IPS DF 19.7 (cell line): ENCODE results near the gene INSR.
"Not testable (repeated sequence)": the region's sequence is repeated elsewhere in the genome, so short reads cannot be mapped to it uniquely, and the experiment has no call there.

ENCODE experiments used
- DNase-seq: peaks from one replicate; pipeline ENCODE4 v3.0.0-alpha.2; 2013; ENCODE audit warnings: low read depth, low spot score

INSR gene

GRCh38 chr19:7195046-7195445 is 99.2 kb downstream of the INSR start:
- DNase-seq, result no peak

DNA sequence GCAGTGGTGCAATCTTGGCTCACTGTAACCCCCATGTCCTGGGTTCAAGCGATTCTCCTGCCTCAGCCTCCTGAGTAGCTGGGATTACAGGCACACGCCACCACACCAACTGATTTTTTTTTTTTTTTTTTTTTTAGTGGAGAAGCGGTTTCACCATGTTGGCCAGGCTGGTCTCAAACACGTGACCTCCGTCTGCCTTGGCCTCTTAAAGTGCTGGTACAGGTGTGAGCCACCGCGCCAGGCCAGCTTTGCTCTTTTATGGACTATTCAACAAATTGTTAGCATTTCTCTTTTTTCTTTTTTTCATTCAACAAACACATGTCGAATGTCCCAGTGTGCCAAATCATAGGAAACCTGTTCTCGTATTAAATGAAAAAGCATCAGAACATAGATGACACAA is 99.6 kb downstream of the INSR start:
- no peak for DNase-seq

DNA sequence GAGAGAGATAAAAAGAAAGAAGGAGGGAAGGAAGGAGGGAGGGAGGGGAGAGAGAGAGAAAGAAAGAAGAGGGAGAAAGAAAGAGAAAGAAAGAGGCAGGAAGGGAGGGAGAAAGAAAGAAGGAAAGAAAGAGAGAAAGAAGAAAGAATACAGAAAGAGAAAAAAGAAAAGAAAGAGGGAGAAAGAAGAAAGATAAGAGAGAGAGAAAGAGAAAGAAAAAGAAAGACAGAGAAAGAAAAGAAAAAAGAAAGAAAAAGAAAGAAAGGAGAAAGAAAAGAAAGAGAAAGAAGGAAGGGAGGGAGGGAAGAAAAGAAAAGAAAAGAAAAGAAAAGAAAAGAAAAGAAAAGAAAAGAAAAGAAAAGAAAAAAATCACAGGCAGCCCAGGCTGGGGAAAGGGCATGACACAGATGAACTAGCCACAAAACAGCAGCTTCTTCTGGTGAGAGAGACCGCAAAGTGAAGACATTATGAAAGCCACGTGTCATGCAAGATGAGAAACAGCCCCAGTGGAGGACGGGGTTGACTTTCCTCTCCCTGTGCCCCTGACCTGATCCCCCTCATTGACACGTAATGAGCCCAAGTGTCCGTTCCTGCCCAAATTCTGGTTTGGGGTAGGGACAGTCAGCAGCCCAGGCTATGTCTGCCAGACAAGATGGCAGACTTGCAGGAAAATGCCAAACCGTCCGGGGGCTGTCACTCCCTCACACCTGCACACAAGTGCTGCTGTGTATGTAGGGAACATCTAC is 102.1 kb downstream of the INSR start:
- no peak for DNase-seq

- DNase-seq, result no peak
Measured at GRCh38 chr19:7188698-7189629, 105.2 kb downstream of the INSR start.

GRCh38 chr19:7187605-7188339 is 106.4 kb downstream of the INSR start:
- DNase-seq, result no peak

- no peak for DNase-seq
Measured at GRCh38 chr19:7182489-7182888, 111.7 kb downstream of the INSR start.

DNA sequence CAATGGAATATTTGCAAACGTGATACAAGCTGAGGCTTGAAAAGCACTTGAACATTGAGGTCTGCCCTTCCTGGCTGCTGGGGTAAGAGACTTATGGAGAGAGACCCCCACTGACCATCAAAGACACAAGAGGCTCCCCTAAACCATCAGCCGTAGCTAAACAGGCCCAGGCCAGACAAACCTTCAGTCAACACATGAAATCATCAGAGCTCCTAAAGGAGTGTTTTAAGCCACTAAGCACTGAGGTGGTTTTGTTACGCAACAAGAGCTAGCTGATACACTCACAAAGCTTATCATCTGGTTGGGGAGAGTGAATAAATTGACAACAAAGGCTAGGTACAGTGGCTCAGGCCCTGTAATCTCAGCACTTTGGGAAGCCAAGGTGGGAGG is 114.3 kb downstream of the INSR start:
- no peak for DNase-seq

DNA sequence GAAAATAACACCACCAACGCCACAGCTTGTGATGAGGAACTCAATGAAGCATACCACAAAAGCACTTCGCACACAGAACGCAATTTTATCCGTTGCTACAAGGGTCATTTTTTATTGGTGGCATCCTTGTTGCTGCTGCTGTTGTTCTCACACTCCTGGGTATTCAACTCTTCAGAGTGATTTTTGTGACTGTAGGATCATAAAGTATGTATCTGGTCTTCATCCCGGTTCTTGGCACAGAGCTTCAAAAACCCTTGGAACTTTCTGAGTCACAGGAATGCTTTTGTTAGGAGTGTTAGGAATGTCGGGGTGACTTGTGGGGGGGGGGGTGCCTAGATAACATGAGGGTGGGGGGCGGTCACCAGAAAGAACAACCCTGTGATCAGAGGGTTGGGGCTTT is 116.3 kb downstream of the INSR start:
- no peak for DNase-seq

DNA sequence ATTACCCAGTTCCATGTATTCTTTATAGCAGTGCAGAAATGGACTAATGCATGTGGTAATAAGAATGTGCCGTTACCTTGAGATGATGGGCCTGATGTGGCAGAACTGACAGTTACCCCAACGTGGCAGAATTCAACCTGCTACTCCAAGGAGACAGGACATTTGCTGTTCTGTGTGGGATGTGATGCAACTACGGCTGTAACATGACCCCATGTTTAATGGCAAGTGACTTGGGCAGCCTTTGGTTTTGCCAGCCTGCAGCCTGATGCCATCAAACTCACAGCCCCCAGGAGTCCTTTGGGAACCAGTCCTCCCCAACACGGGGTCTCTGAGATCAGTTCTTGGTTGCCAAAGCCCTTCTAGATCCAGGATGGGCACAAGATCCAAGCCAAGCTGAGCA is 117.4 kb downstream of the INSR start:
- no peak for DNase-seq

GRCh38 chr19:7172794-7173193 is 121.4 kb downstream of the INSR start:
- DNase-seq, result no peak

- DNase-seq, result no peak
Measured at GRCh38 chr19:7170983-7171382, 123.2 kb downstream of the INSR start.

GRCh38 chr19:7168941-7169340 is 125.3 kb downstream of the INSR start:
- no peak for DNase-seq

- no peak for DNase-seq
Measured at GRCh38 chr19:7161292-7161691, 132.9 kb downstream of the INSR start.

DNA sequence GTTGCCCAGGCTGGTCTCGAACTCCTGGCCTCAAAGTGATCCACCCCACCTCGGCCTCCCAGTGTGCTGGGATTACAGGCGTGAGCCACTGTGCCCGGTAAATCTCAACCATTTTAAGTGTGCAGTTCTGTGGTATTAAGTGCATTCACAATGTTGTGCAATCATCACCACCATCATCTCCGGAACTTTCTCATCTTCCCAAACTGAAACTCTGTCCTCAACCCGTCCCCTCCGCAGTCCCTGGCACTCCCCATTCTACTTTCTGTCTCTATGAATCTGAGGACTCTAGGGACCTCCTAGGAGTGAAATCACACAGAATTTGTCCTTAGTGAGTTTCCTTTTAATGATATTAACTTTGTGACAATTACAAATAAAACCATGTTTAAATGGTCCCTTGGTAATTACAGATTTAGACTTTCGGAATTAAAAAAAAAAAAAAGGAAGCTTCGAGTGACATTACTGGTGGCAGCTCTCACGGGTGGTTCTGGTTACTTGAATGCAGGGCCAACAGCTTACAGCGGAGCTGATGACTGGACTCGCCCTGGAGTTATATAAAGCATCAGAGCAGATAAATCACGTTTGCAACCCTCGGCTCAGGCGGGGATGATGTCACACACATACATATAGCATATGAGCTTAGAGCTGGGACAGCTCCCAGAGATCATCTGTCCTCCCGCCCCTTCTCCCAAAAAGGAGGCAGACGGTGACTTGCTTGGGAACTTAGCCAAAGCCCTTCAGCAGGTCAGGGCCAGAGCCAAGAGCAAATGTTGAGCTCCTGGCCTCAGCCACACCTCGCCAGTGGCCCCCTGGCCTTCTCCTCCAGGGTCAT is 134.9 kb downstream of the INSR start:
- DNase-seq, result no peak

- no peak for DNase-seq
Measured at GRCh38 chr19:7153022-7153421, 141.2 kb downstream of the INSR start.

- DNase-seq, result no peak
Measured at GRCh38 chr19:7152568-7152967, 141.6 kb downstream of the INSR start.

GRCh38 chr19:7149956-7150705 is 144.1 kb downstream of the INSR start:
- DNase-seq, result no peak

DNA sequence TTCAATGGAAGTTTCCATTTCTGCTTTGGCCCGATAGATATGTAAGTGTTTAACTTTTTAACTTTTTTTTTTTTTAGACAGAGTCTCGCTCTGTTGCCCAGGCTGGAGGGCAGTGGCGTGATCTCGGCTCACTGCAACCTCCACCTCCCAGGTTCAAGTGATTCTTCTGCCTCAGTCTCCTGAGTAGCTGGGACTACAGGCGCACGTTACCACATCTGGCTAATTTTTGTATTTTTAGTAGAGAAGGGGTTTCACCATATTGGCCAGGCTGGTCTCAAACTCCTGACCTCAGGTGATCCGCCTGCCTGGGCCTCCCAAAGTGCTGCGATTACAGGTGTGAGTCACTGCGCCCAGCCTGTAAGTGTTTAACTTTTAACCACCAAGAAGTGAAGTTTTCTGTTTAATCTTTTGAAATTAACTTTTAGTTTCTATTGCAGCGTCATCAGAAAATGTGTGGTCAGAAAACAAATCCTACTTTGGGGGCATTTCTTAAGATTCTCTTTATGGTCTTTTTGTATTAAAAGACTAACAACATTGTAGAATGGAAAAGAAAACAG is 147.0 kb downstream of the INSR start:
- DNase-seq, result not testable (repeated sequence)

DNA sequence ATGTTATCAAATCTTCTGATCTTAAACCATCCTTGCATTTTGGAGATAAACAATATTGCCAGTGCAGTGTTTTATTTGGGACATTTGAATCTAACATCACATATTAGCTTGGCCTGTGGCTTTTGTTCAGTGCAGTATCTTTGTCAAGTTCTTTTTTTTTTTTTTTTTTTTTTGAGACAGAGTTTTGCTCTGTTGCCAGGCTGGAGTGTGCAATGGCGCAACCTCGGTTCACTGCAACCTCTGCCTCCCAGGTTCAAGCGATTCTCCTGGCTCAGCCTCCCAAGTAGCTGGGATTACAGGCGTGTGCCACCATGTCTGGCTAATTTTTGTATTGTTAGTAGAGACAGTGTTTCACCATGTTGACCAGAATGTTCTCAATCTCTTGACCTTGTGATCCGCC is 148.1 kb downstream of the INSR start:
- DNase-seq, result not testable (repeated sequence)

DNA sequence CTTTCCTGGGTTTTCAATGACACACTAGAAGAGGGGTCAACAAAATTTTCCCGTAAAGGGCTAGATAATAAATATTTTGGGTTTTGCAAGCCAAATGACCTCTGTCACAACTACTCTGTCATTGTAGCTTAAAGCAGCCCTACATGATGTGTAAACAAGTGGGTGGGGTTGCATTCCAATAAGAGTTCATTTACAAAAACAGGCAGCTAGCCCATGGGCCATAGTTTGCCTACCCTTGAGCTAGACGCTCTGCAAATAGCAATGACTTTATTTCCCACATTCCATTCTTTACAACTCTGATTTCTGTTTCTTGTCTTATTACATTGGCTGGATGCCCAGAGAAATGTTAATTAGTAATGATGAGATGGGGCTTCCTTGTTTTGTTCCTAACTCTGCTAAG is 148.7 kb downstream of the INSR start:
- no peak for DNase-seq
